COLO829 (cell line): ENCODE data around the gene SIGLEC7.
A peak's percentile ranks its signal among the peaks of the same experiment; 100 is the strongest.

Experiments used
- DNase-seq: peaks from one replicate; pipeline ENCODE4 v3.0.0; 2012; ENCODE audit warnings: low spot score

Gene SIGLEC7

GRCh38 chr19:51119101-51119500 lies 23.0 kb upstream of the SIGLEC7 start:
- DNase-seq, result no peak

GRCh38 chr19:51119611-51120010 lies 22.5 kb upstream of the SIGLEC7 start:
- DNase-seq, result no peak

GRCh38 chr19:51120160-51120559 lies 21.9 kb upstream of the SIGLEC7 start:
- no peak for DNase-seq

DNA sequence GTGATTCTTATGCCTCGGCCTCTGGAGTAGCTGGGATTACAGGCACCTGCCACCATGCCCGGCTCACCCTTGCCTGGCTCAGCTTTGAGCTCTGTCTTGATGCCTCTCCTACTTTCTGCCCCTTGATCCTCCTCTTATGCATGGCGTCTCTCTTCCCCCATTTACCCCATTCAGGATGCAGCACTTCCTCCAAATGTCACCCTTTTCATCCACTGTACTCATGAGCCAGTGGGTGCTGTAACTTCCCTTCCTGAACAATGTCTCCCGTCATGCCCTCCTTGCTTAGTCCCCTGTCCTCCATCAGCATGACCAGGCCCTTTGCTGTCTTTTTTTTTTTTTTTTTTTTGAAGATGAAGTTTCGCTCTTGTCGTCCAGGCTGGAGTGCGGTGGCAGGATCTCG lies 20.8 kb upstream of the SIGLEC7 start:
- DNase-seq, result no peak

DNA sequence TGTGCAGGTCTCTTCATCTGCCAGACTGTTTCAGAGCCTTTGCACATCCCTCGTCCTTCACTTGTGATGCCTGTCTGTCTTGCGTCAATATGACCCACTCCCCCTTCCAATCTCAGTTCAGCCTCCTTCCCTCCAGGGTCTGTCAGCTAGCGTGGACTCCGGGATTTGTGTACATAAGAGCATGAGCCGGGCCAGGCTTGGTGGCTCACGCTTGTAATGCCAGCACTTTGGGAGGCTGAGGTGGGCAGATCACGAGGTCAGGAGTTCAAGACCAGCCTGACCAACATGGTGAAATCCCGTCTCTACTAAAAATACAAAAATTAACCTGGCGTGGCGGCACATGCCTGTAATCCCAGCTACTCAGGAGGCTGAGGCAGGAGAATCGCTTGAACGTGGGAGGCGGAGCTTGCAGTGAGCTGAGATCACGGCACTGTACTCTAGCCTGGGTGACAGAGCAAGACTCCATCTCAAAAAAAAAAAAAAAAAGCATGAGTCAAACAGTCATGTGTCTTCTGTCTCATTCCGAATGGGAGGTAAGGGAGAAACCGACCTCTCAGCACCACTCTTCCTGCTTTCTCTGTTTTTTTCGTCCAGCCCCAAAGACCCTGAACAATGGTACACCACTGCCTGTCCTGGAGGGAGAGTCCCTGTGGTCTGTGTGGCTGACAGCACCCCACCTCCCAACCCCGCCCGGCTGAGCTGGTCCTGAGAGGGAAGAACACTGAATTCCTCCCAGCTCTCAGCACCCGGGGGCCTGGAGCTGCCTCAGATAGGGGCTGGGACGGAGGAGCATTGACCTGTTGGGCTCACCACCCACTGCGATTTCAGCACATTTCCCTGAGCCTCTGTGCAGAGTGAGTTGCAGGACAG lies 19.8 kb upstream of the SIGLEC7 start:
- no peak for DNase-seq

DNA sequence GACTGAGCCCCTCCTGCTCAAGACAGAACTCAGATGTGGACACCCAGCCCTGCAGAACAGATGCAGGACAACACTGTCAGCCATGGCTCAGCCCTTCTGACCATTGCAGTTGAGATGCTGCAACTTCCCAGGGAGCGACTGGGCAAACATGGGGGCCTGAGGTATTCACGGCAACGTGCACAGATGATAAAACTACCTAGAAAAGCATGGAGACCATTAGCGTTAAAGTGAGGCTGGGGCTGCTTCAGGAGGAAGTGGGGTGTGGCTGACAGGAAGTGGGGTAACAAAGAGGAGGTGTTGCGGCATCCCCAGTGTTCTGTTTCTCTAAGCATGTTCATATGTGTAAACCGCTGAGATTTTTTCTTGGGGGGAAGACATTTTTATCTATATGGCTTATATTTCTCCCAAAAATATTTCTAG lies 18.7 kb upstream of the SIGLEC7 start:
- DNase-seq, result no peak

GRCh38 chr19:51123802-51124201 lies 18.3 kb upstream of the SIGLEC7 start:
- DNase-seq, result no peak

- DNase-seq, result no peak
Observed at GRCh38 chr19:51124216-51124615, 17.9 kb upstream of the SIGLEC7 start.

- no peak for DNase-seq
Observed at GRCh38 chr19:51124729-51125128, 17.4 kb upstream of the SIGLEC7 start, which contains the start of gene SIGLEC9. Gene SIGLEC9 (plus strand): TSS chr19:51124906. CDS start chr19:51124975, 69 bp downstream.

DNA sequence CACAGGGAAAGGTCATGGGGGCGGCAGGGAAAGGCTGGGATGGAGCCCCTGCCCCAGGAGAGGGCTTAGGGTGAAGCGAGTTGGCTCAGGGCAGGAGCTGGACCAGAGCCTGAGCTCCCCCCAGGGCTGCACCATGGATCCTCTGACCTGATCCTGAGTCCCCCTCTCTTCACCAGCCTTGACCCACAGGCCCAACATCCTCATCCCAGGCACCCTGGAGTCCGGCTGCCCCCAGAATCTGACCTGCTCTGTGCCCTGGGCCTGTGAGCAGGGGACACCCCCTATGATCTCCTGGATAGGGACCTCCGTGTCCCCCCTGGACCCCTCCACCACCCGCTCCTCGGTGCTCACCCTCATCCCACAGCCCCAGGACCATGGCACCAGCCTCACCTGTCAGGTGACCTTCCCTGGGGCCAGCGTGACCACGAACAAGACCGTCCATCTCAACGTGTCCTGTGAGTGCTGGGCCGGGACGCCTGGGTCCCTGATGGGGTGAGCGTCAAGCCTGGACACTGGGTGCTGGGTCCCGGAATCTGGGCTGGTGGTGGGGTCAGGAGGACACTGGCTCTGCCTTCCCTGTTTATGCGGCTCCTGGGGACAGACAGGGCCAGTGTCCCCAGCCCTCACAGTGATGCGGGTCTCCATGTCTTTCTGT lies 16.6 kb upstream of the SIGLEC7 start:
- no peak for DNase-seq

DNA sequence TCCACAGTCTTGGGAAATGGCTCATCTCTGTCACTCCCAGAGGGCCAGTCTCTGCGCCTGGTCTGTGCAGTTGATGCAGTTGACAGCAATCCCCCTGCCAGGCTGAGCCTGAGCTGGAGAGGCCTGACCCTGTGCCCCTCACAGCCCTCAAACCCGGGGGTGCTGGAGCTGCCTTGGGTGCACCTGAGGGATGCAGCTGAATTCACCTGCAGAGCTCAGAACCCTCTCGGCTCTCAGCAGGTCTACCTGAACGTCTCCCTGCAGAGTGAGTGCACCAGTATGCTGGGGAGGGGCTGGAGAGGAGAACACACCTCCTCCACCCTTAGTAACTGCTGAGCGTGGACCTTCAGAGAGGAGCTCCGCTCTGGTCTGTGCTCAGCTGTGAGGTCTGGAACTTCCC lies 15.1 kb upstream of the SIGLEC7 start:
- no peak for DNase-seq

DNA sequence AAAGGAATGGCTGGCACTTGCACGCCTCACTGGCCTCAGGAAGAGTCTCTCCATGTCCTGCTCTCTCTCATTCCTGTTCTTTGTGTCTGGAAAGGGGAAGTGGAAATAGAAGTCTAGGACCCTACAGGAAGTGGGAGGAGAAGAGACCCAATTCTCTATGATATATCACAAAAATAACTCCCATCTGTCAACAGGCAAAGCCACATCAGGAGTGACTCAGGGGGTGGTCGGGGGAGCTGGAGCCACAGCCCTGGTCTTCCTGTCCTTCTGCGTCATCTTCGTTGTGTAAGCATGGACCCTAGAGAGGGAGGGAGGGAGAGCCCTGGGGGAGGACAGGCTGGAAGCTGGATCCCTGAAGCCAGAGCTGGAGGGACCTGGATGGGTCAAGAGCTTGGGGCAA lies 14.3 kb upstream of the SIGLEC7 start:
- DNase-seq, result no peak

DNA sequence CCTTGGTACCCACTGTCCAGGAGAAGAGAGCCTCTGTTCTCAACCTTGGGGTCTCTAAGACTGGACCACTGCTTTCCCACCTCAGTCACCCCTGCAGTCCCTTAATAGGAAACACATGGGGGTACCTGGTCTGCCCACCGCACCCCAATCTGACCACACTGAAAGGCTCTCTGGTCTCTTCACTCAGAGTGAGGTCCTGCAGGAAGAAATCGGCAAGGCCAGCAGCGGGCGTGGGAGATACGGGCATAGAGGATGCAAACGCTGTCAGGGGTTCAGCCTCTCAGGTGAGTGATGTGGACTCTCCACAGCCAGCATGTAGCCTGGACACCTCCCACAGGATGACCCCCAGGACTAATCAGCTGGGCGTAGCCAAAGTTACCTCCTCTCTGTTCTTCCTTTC lies 13.9 kb upstream of the SIGLEC7 start:
- DNase-seq, result no peak

DNA sequence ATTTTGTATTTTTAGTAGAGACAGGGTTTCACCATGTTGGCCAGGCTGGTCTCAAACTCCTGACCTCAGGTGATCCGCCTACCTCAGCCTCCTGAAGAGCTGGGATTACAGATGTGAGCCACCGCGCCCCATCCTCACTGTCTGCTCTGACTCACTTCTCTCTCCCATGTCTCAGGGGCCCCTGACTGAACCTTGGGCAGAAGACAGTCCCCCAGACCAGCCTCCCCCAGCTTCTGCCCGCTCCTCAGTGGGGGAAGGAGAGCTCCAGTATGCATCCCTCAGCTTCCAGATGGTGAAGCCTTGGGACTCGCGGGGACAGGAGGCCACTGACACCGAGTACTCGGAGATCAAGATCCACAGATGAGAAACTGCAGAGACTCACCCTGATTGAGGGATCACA lies 12.4 kb upstream of the SIGLEC7 start:
- DNase-seq, result no peak

- peak; percentile 67 for DNase-seq
Observed at GRCh38 chr19:51131780-51132680, 10.1 kb upstream of the SIGLEC7 start.

DNA sequence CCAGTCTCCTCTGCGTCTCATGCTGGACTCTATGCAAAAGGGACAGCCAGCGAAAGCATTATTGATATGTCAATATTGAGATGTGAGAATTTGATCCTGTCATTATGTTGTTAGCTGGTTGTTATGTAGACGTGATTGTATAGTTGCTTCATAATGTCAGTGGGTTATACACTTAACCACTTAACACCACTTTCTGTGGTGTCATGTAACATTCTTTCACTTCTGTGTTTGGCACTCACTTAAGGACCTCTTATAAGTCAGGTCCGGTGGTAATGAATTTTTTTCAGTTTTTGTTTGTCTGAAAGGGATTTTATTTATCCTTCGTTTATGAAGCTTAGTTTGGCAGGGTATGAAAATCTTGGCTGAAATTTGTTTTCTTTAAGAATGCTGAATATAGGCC lies 7.1 kb upstream of the SIGLEC7 start:
- DNase-seq, result no peak

DNA sequence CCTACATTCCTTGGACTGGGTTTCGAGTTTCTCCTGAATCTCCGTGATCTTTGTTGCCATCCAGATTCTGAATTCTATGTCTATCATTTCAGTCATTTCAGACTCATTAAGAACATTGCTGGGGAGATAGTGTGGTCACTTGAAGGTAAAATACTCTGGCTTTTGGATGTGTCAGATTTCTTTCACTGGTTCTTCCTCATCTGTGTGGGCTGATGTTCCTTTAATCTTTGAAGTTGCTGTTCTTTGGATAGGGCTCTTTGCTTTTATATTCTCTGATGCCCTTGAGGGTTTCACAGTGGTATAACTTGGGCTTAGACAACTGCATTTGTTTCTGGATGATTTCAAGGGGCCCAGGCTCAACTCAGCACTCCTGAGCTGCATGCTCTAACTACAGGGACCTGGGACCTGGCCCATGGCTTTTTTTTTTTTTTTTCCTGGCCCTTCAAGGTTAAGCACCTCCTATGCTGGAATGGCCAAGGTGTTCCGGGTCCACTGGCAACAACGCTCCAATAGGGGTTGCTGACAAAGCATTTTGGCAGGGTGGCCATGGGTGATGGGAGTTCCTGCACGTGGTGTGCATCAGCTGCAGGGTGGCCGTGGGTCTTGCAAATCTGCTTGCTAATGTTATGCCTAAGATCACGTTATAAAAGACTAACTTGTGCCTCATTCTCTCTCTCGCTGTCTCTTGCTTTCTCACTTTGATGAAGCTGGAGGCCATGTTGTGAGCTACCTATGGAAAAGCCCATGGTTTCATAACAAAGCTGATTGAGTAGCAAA lies 5.9 kb upstream of the SIGLEC7 start:
- no peak for DNase-seq

GRCh38 chr19:51136851-51137551 lies 5.1 kb upstream of the SIGLEC7 start:
- DNase-seq, result no peak

GRCh38 chr19:51137792-51138425 lies 4.2 kb upstream of the SIGLEC7 start:
- DNase-seq, result no peak

DNA sequence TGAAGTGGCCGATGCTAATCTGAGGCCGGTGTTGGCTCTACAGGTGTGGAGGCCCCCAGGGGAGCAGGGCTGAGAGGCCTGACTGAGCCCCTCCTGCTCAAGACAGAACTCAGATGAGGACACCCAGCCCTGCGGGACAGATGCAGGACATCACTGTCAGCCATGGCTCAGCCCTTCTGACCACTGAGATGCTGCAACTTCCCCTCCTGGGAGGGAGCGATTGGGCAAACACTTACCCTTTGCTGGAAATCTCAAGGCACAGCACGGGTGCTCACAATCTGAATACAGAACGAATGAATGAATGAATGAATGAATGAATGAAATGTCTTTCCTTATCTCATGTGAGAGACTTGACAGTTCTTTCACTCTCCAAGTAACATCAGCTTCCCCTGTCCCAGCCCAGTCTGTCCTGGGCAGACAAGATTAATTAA lies 3.5 kb upstream of the SIGLEC7 start:
- no peak for DNase-seq
